ENCODE data around the gene ASB6. TPM values are rescaled to one million over a fixed set of nuclear protein-coding genes. Genes with fewer than 3 reads are reported as not detected.
A peak's percentile ranks its signal among the peaks of the same experiment; 100 is the strongest.

The ASB6 gene
- total and polyA plus RNA-seq, 2 of the 13 experiments (the other 11 are each of a cell fraction or from before 2014, with no cell fraction given), result 8.2 to 8.4 TPM

DNA sequence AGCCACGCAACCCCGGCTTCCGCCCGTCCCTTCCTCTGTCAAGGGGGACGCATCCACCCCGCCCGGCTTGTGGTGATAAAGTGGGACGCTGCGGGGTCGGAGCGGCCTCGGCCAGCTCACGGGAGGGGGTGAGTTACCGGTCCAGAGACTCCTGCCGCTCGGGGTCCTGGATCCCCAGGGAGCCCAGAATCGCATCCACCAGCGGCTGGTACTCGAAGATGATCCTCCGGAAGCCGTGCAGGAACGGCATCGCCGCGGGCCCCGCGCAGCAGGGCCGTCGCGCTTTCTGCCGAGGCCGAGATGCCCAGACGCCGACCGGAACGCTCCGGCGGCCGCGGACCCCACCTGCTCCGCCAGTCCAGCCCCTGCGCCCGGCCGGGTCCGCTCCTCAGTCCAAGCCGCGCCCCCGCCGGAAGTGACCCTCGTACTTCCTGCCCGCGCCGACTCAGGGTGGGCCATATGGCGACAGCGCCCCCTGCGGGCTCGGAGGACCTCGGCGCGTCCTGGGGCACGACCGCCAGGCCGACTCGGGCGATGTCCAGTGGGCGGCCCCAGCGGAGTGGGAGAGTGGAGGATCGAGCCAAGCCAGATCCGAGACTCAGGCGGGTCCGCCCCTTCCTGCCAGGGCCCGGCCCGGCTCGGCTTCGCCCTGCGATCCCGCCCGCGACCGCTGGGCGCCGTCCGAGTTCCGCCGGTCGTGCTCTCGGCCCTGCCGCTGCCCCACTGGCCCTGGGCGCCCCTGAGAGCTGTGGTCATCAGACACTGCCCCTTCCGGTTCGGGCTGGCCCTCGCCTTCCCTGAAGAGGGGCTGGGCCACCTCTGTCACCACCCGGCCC is at the start of gene ASB6 (continued):
- TF ChIP-seq EP300 (IDR thresholded peaks at IDR 0.05; ENCODE audit: low read depth in 2 of 2, low read length in 2 of 2) (no peak), EP300 (CRISPR knock-in tag; IDR thresholded peaks at IDR 0.05; ENCODE audit: borderline replicate concordance) (peak; percentile 56; the same call in 1 of the 2 replicates), ZNF451 (CRISPR knock-in tag; IDR thresholded peaks at IDR 0.05) (peak; percentile 73; the same call in 1 of the 2 replicates), NPAS2 (CRISPR knock-in tag; IDR thresholded peaks at IDR 0.05; ENCODE audit: borderline replicate concordance) (no peak), ESRRA (CRISPR knock-in tag; IDR thresholded peaks at IDR 0.05; ENCODE audit: low read depth) (peak; percentile 39; the same call in 1 of the 2 replicates), LCORL (IDR thresholded peaks at IDR 0.05) (no peak), LCORL (CRISPR knock-in tag; IDR thresholded peaks at IDR 0.05) (peak; percentile 63; the same call in 1 of the 2 replicates), ARID2 (CRISPR knock-in tag; IDR thresholded peaks at IDR 0.05; ENCODE audit: borderline replicate concordance) (0 out of 2 replicates have a peak, but pooled peaks have one; percentile 48), BRCA1 (CRISPR knock-in tag; IDR thresholded peaks at IDR 0.05) (peak; percentile 25; the same call in 1 of the 2 replicates), ZFP82 (CRISPR knock-in tag; IDR thresholded peaks at IDR 0.05; ENCODE audit: borderline replicate concordance) (peak; percentile 90; the same call in 1 of the 2 replicates), GATAD2A (CRISPR knock-in tag; IDR thresholded peaks at IDR 0.05) (peak; percentile 68), ZNF331 (CRISPR knock-in tag; IDR thresholded peaks at IDR 0.05) (peak; percentile 88), ZNF274 (CRISPR knock-in tag; IDR thresholded peaks at IDR 0.05) (peak; percentile 90), ZNF382 (CRISPR knock-in tag; IDR thresholded peaks at IDR 0.05; ENCODE audit: borderline replicate concordance) (no peak), NFATC3 (CRISPR knock-in tag; IDR thresholded peaks at IDR 0.05) (no peak), ZNF652 (CRISPR knock-in tag; IDR thresholded peaks at IDR 0.05; ENCODE audit: borderline replicate concordance, low read depth) (peak; percentile 13; the same call in 1 of the 2 replicates)
- TF ChIP-seq, protein P1, sequence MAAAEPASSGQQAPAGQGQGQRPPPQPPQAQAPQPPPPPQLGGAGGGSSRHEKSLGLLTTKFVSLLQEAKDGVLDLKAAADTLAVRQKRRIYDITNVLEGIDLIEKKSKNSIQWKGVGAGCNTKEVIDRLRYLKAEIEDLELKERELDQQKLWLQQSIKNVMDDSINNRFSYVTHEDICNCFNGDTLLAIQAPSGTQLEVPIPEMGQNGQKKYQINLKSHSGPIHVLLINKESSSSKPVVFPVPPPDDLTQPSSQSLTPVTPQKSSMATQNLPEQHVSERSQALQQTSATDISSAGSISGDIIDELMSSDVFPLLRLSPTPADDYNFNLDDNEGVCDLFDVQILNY (CRISPR knock-in tag; conservative IDR thresholded peaks at IDR 0.05), result peak; percentile 57
- TF ChIP-seq, protein P2, sequence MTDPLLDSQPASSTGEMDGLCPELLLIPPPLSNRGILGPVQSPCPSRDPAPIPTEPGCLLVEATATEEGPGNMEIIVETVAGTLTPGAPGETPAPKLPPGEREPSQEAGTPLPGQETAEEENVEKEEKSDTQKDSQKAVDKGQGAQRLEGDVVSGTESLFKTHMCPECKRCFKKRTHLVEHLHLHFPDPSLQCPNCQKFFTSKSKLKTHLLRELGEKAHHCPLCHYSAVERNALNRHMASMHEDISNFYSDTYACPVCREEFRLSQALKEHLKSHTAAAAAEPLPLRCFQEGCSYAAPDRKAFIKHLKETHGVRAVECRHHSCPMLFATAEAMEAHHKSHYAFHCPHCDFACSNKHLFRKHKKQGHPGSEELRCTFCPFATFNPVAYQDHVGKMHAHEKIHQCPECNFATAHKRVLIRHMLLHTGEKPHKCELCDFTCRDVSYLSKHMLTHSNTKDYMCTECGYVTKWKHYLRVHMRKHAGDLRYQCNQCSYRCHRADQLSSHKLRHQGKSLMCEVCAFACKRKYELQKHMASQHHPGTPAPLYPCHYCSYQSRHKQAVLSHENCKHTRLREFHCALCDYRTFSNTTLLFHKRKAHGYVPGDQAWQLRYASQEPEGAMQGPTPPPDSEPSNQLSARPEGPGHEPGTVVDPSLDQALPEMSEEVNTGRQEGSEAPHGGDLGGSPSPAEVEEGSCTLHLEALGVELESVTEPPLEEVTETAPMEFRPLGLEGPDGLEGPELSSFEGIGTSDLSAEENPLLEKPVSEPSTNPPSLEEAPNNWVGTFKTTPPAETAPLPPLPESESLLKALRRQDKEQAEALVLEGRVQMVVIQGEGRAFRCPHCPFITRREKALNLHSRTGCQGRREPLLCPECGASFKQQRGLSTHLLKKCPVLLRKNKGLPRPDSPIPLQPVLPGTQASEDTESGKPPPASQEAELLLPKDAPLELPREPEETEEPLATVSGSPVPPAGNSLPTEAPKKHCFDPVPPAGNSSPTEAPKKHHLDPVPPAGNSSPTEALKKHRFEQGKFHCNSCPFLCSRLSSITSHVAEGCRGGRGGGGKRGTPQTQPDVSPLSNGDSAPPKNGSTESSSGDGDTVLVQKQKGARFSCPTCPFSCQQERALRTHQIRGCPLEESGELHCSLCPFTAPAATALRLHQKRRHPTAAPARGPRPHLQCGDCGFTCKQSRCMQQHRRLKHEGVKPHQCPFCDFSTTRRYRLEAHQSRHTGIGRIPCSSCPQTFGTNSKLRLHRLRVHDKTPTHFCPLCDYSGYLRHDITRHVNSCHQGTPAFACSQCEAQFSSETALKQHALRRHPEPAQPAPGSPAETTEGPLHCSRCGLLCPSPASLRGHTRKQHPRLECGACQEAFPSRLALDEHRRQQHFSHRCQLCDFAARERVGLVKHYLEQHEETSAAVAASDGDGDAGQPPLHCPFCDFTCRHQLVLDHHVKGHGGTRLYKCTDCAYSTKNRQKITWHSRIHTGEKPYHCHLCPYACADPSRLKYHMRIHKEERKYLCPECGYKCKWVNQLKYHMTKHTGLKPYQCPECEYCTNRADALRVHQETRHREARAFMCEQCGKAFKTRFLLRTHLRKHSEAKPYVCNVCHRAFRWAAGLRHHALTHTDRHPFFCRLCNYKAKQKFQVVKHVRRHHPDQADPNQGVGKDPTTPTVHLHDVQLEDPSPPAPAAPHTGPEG (CRISPR knock-in tag; IDR thresholded peaks at IDR 0.05), result peak; percentile 63; the same call in 1 of the 2 replicates
- TF ChIP-seq, protein P3, sequence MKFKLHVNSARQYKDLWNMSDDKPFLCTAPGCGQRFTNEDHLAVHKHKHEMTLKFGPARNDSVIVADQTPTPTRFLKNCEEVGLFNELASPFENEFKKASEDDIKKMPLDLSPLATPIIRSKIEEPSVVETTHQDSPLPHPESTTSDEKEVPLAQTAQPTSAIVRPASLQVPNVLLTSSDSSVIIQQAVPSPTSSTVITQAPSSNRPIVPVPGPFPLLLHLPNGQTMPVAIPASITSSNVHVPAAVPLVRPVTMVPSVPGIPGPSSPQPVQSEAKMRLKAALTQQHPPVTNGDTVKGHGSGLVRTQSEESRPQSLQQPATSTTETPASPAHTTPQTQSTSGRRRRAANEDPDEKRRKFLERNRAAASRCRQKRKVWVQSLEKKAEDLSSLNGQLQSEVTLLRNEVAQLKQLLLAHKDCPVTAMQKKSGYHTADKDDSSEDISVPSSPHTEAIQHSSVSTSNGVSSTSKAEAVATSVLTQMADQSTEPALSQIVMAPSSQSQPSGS (CRISPR knock-in tag; IDR thresholded peaks at IDR 0.05), result peak; percentile 88
- TF ChIP-seq, protein P4, sequence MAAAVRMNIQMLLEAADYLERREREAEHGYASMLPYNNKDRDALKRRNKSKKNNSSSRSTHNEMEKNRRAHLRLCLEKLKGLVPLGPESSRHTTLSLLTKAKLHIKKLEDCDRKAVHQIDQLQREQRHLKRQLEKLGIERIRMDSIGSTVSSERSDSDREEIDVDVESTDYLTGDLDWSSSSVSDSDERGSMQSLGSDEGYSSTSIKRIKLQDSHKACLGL (CRISPR knock-in tag; IDR thresholded peaks at IDR 0.05), result peak; percentile 59; the same call in 1 of the 2 replicates
